Activated gamma-delta T cell (primary cell): ENCODE results near the gene MAVS.

ENCODE experiments used
- DNase-seq: peaks from one replicate; lab custom pipeline; 2025; lab: John Stamatoyannopoulos, UW

The MAVS gene

DNA sequence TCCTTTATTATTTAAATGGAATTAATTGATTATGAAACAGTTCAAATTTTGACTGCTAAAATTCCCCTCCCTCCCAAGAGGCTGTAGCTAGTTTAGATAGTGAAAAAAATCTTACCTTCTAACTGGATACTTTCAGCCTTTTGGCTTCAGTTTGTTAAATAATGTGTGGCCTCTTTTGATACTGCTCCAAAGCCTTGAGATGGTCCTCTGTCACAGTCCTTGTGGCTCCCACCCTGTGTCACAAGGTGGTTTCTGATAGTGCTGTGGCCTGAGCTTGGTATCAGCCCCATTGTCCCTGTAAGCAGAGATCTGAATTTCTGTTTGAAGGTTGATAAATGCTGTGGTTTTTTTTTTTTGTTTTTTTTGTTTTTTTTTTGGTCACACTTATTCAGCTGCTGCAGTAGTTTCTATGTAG is 63.3 kb downstream of the MAVS start:
- no peak for DNase-seq

GRCh38 chr20:3910853-3911252 is 64.2 kb downstream of the MAVS start:
- DNase-seq: no peak

DNA sequence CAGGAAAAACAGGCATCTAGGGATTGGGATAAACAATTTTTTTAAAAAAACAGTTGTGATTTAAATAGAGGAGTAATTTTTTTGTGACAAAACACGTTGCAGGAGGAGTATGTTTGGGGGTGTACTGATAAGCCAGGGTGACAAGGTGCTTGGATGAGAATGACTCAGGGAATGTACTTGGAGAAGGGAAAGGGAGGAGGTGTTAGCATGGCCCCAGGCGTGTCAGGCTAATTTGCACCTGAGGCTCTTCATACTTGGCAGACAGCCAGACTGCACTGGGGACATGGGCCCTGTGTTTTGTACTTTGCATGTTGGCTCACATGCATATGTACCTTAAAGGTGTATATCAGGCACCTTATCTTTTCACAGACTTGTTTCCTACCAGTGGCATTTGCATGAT is 65.3 kb downstream of the MAVS start:
- no peak for DNase-seq

GRCh38 chr20:3914446-3914845 is 67.8 kb downstream of the MAVS start:
- DNase-seq: no peak

GRCh38 chr20:3915691-3916090 is 69.1 kb downstream of the MAVS start:
- DNase-seq: no peak

- DNase-seq: no peak
These were observed 69.7 kb downstream of the MAVS start for GRCh38 chr20:3916364-3916763.

DNA sequence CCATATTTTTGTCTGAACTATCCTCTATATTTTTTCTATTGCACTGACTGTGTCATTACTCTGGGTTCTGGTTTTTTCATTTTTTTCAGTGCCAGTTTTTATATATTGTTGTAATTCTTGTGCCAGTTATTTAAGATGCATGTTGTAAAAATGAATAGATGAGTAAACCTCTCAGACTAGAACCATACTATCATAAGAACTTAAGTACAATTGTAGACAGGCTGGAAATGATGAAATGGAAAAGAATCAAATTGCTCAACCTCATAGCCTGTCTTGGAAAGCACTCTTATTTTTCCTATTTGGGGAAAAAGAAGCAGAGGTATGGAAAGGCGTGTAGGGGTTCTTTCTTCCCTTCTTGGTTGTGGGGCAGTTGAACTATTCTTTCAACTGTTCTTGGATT is 72.7 kb downstream of the MAVS start:
- DNase-seq: no peak

DNA sequence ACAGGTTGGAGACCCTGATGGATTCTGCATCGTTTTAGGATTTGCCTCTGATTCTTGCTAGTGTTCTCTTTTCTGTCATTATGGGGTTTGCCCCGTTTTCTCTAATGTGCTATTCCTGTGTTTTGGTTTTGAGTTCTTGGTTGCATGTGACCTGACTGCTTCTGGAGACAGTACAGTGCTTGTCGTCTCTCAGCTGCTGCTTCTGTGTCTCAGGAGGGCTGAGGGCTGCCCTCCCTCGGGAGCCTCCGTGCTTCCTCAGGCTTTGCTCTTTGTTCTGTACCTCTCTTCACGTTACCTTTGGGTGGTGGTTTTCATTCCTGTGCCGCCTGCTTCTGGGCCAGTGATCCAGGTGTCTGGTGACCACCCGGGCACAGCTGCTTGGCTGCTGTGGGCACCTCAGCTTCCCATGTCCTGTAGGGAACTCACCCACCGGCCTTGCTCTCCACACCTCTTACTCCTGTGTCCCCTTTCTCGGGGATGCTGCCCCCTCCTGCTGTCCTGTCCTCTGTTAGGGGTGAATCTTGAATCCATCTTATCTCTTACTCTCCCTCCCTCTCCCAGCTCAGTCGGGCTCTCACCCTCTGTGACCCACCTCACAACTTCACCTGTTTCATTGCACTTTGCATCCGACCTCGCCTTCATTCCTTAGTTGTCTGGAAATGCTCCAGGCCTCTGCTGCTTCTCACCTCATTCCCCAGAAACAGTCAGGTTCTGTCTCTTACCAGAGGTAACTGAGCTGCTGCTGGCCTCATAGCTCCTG is 75.8 kb downstream of the MAVS start:
- no peak for DNase-seq

DNA sequence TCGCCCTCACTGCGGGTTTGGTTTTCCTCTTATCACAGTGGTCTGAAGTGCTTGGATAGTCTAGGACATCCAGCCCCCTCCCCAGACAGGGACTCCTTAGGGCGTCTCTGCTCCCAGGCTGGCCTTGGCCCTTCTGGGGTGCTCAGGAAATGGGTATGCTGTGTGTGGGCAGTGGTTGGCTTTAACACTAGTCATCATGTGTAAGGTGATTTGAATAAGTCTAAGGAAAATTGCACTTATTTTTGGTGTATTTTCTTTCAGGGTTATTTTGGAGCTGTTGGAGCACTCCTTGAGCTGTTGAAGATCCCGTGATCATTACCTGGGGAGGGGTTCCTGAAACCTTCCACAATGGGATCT is 76.3 kb downstream of the MAVS start:
- DNase-seq: no peak

GRCh38 chr20:3923818-3924217 is 77.2 kb downstream of the MAVS start:
- DNase-seq: no peak

GRCh38 chr20:3924304-3925112 is 77.9 kb downstream of the MAVS start:
- no peak for DNase-seq

GRCh38 chr20:3925113-3925695 is 78.6 kb downstream of the MAVS start:
- no peak for DNase-seq
